Calu3 (cell line): ENCODE measurements around the gene URB1. TPM values are rescaled to one million over a fixed set of nuclear protein-coding genes. Genes with fewer than 3 reads are reported as not detected.

Experiments used
- BruUV-seq: library from RNA; stranded (reverse); fragments of 400-500 nt; replicated peaks from 2 replicates; lab custom pipeline; 2021; lab: Mats Ljungman, UMichigan
- CTCF ChIA-PET: fragments of 300-600 bp; sonication (Branson Sonifier 250); formaldehyde crosslinking; loops from one replicate; lab custom pipeline; 2022; ENCODE audit warnings: antibody characterized with exemption; lab: Charles Lee
- DNase-seq: peaks from one replicate; pipeline ENCODE4 v3.0.0; 2022
- H3K27ac Mint-ChIP-seq: one replicate; pipeline ENCODE4 v1.8.0; 2022; ENCODE audit warnings: mixed read lengths; ENCODE audit not compliant: unreplicated experiment
- H3K27me3 Mint-ChIP-seq: one replicate; pipeline ENCODE4 v1.8.0; 2022; ENCODE audit warnings: mixed read lengths; ENCODE audit not compliant: unreplicated experiment
- H3K36me3 Mint-ChIP-seq: one replicate; pipeline ENCODE4 v1.8.0; 2022; ENCODE audit warnings: mild to moderate bottlenecking, moderate library complexity, mixed read lengths; ENCODE audit not compliant: insufficient read depth, unreplicated experiment
- H3K4me1 Mint-ChIP-seq: one replicate; pipeline ENCODE4 v1.8.0; 2022; ENCODE audit warnings: mild to moderate bottlenecking, low read depth, mixed read lengths; ENCODE audit not compliant: unreplicated experiment
- H3K4me3 Mint-ChIP-seq: one replicate; pipeline ENCODE4 v1.8.0; 2022; ENCODE audit warnings: mild to moderate bottlenecking, low read depth, moderate library complexity, mixed read lengths; ENCODE audit not compliant: unreplicated experiment
- H3K9me3 Mint-ChIP-seq: one replicate; pipeline ENCODE4 v1.8.0; 2022; ENCODE audit warnings: low read depth, mixed read lengths; ENCODE audit not compliant: unreplicated experiment
- intact Hi-C: fragments of 100-400 bp; cut with micrococcal nuclease; formaldehyde crosslinking; loops from one replicate; pipeline ENCODE4 v1.10.0; 2022; ENCODE audit not compliant: unreplicated experiment
- total RNA-seq: library from RNA; stranded (reverse); gene quantifications from 2 replicates; pipeline ENCODE4 v1.2.3, GENCODE V29; 2022
- TF ChIP-seq, protein P1 (sequence below): fragments of 200-600 bp; IDR thresholded peaks from one replicate; pipeline ENCODE4 v1.8.0; 2022; ENCODE audit warnings: antibody characterized with exemption; ENCODE audit not compliant: unreplicated experiment

The URB1 gene
- total RNA-seq, 1 experiment from 2014 or later, result 16.5 TPM

- CTCF ChIA-PET, result no interaction called here
- BruUV-seq, result no TSS peak
- no peaks in the 10 kb centered on the region for H3K27me3 Mint-ChIP-seq
- TF ChIP-seq, protein P1, sequence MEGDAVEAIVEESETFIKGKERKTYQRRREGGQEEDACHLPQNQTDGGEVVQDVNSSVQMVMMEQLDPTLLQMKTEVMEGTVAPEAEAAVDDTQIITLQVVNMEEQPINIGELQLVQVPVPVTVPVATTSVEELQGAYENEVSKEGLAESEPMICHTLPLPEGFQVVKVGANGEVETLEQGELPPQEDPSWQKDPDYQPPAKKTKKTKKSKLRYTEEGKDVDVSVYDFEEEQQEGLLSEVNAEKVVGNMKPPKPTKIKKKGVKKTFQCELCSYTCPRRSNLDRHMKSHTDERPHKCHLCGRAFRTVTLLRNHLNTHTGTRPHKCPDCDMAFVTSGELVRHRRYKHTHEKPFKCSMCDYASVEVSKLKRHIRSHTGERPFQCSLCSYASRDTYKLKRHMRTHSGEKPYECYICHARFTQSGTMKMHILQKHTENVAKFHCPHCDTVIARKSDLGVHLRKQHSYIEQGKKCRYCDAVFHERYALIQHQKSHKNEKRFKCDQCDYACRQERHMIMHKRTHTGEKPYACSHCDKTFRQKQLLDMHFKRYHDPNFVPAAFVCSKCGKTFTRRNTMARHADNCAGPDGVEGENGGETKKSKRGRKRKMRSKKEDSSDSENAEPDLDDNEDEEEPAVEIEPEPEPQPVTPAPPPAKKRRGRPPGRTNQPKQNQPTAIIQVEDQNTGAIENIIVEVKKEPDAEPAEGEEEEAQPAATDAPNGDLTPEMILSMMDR, result no peak
- DNase-seq, result no peak
- peaks cover 25% of the 10 kb centered on the region for H3K36me3 Mint-ChIP-seq
- H3K9me3 Mint-ChIP-seq, result no peaks in the 10 kb centered on the region
- no peaks in the 10 kb centered on the region for H3K4me1 Mint-ChIP-seq
- intact Hi-C loops, result no loop called here
- no peak overlapping the region for H3K27ac Mint-ChIP-seq
- no peak overlapping the region for H3K4me3 Mint-ChIP-seq
These were observed 63.5 kb downstream of the URB1 start for GRCh38 chr21:32329331-32329730.

- H3K4me3 Mint-ChIP-seq, result no peak overlapping the region
- intact Hi-C loops, result no loop called here
- TF ChIP-seq, protein P1, result no peak
- H3K36me3 Mint-ChIP-seq, result peaks cover 25% of the 10 kb centered on the region
- no TSS peak for BruUV-seq
- no peaks in the 10 kb centered on the region for H3K9me3 Mint-ChIP-seq
- H3K27me3 Mint-ChIP-seq, result no peaks in the 10 kb centered on the region
- no peak overlapping the region for H3K27ac Mint-ChIP-seq
- CTCF ChIA-PET, result no interaction called here
- H3K4me1 Mint-ChIP-seq, result no peaks in the 10 kb centered on the region
- DNase-seq, result no peak
These were observed 64.2 kb downstream of the URB1 start for GRCh38 chr21:32328595-32328994.

DNA sequence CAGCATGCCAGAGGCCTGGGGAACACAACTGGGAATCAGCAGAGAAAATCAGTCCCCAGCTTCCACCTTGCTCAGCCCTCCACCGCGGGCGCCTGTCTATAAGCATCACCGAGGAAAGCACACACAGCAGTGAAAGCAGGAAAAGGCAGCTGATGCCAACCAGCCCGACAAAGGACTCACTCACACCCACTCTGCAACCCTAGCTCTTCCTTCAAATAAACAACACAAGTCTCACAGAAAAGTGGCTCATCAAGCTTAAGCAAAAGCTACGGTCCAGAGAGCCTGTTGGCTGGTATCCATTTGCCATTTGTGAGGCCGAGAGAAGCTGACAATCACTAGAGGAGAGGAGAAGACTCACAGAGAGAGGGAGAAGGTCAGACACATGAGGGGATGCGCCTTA is 67.1 kb downstream of the URB1 start:
- Mint-ChIP-seq H3K4me3 (no peak overlapping the region), H3K4me1 (peaks cover 13% of the 10 kb centered on the region), H3K36me3 (peaks cover 24% of the 10 kb centered on the region), H3K27ac (no peak overlapping the region), H3K27me3 (no peaks in the 10 kb centered on the region), H3K9me3 (no peaks in the 10 kb centered on the region)
- intact Hi-C loops, result no loop called here
- TF ChIP-seq, protein P1, result no peak
- BruUV-seq, result no TSS peak
- CTCF ChIA-PET, result no interaction called here
- DNase-seq, result no peak

- Mint-ChIP-seq H3K27me3 (no peaks in the 10 kb centered on the region), H3K27ac (no peak overlapping the region), H3K4me1 (peaks cover 13% of the 10 kb centered on the region), H3K4me3 (no peak overlapping the region), H3K9me3 (no peaks in the 10 kb centered on the region), H3K36me3 (peaks cover 27% of the 10 kb centered on the region)
- intact Hi-C loops, result no loop called here
- CTCF ChIA-PET, result no interaction called here
- TF ChIP-seq, protein P1, result no peak
- DNase-seq, result no peak
- no TSS peak for BruUV-seq
These were observed 70.1 kb downstream of the URB1 start for GRCh38 chr21:32322676-32323075.
